Sigmoid colon (tissue), 7 donors: Measurements from ENCODE around the gene CYP46A1. TPM values are rescaled to one million over a fixed set of nuclear protein-coding genes. Genes with fewer than 3 reads are reported as not detected.
A peak's percentile ranks its signal among the peaks of the same experiment; 100 is the strongest.

Experiments used
- DNase-seq: peaks from one replicate; pipeline ENCODE4 v3.0.0-alpha.2; 2019
- H3K27ac ChIP-seq, 4 donors: fragments of 200-600 bp; sonication (generic); one replicate each; pipeline ENCODE4 v1.5.1; 2016 to 2019; ENCODE audit warnings: mild to moderate bottlenecking in 1 of 4
- H3K27me3 ChIP-seq, 3 donors: fragments of 200-600 bp; sonication (generic); one replicate each; pipeline ENCODE4 v1.5.1; 2019; ENCODE audit warnings: mild to moderate bottlenecking in 1 of 3
- H3K36me3 ChIP-seq, 4 donors: fragments of 200-600 bp; sonication (generic); one replicate each; pipeline ENCODE4 v1.5.1; 2016 to 2019
- H3K4me1 ChIP-seq, 4 donors: fragments of 200-600 bp; sonication (generic); one replicate each; pipeline ENCODE4 v1.5.1; 2017 to 2019
- H3K4me3 ChIP-seq, 4 donors: fragments of 200-600 bp; sonication (generic); one replicate each; pipeline ENCODE4 v1.5.1; 2017 to 2019; ENCODE audit warnings: mild to moderate bottlenecking in 2 of 4, moderate library complexity in 1 of 4
- H3K9me3 ChIP-seq, 4 donors: fragments of 200-600 bp in 3 of 4; sonication (generic) in 3 of 4; one replicate each; pipeline versions ENCODE4 v1.5.1 to v1.6.1; 2013 to 2019
- EP300 ChIP-seq, 4 donors: sonication (generic); formaldehyde crosslinking; IDR thresholded peaks; one replicate each; pipeline ENCODE4 v1.6.1; 2017; ENCODE audit warnings: antibody characterized with exemption in 4 of 4
- POLR2A ChIP-seq, 2 donors: fragments of 450-650 bp; IDR thresholded peaks; one replicate each; pipeline ENCODE4 v1.6.1; 2016; ENCODE audit warnings: antibody characterized with exemption in 2 of 2, mild to moderate bottlenecking in 2 of 2, moderate library complexity in 2 of 2
- POLR2AphosphoS5 ChIP-seq, 4 donors: sonication (generic); formaldehyde crosslinking; IDR thresholded peaks; one replicate each; pipeline ENCODE4 v1.6.1; 2017; ENCODE audit warnings: antibody characterized with exemption in 4 of 4
- WGBS, 2 donors: extraction: QIAGEN DNeasy Blood & Tissue Kit; methylation state at CpG; one replicate each; pipeline ENCODE4 v1.1.7; 2013; 5-methylcytosine and 5-hydroxymethylcytosine counted together
- intact Hi-C: fragments of 100-400 bp; cut with DNase I; formaldehyde crosslinking; loops from one replicate; pipeline ENCODE4 v1.15.1; 2023
- polyA plus RNA-seq, 3 donors: library from polyadenylated mRNA; stranded (reverse); fragments of 200-250 nt; gene quantifications; one replicate each; pipeline ENCODE4 v1.2.3, GENCODE V29; 2013
- total RNA-seq, 4 donors: library from RNA; depleted of rRNA; stranded (reverse); fragments of >200 nt; gene quantifications; one replicate each; pipeline ENCODE4 v1.1.0, GENCODE V29; 2016
- TF ChIP-seq, protein P1 (sequence below), 4 experiments: fragments of 450-650 bp in 3 of 4; fragments of 200-600 bp in 1 of 4; IDR thresholded peaks; one replicate each; pipeline ENCODE4 v1.5.1; 2016 to 2019; ENCODE audit warnings: antibody characterized with exemption in 4 of 4, mild to moderate bottlenecking in 3 of 4, moderate library complexity in 2 of 4
- donor health status: healthy with polysubstance abuse.
- donor health status: Bipolar disorder and iron deficiency.
- donor health status: healthy.

The CYP46A1 gene
- total and polyA plus RNA-seq, 7 donors, result under 0.01 to 2.0 (median 0.84) TPM; not detected in 1

DNA sequence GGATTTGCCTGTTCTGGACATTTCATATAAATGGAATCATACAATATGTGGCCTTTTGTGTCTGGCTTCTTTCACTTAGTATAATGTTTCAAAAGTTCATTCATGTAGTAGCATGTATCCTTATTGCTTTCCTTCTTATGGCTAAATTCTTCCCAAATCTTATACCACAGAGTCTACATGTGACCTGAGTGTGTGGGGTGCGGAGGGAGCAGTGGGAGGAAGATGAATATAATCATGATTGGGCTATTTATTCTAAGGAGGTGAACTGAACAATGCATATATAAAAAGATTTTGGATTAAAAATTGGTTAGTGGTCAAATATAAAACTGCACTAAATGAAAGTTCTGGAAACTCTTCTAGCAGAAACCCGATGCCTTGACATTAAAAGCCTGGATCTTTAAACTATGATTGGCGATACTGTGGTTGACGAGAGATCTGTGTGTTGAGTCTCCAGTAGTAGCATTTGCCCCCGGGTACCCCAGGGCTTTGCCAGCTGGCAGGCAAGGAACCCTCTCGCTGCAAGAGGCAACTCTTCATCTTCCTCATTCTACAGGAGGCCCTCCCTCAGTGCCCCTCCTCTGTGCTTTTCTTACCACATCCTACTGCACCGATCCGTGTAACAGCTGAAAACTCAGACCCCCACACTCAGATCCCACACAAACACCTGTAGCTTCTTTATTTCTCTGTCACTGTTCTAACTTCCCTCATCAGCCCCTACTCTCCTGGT is 2.6 kb downstream of the CYP46A1 start:
- whole genome bisulfite sequencing, 2 donors, result 63 to 85% methylated on average over 8 of the region's 8 CpGs

DNA sequence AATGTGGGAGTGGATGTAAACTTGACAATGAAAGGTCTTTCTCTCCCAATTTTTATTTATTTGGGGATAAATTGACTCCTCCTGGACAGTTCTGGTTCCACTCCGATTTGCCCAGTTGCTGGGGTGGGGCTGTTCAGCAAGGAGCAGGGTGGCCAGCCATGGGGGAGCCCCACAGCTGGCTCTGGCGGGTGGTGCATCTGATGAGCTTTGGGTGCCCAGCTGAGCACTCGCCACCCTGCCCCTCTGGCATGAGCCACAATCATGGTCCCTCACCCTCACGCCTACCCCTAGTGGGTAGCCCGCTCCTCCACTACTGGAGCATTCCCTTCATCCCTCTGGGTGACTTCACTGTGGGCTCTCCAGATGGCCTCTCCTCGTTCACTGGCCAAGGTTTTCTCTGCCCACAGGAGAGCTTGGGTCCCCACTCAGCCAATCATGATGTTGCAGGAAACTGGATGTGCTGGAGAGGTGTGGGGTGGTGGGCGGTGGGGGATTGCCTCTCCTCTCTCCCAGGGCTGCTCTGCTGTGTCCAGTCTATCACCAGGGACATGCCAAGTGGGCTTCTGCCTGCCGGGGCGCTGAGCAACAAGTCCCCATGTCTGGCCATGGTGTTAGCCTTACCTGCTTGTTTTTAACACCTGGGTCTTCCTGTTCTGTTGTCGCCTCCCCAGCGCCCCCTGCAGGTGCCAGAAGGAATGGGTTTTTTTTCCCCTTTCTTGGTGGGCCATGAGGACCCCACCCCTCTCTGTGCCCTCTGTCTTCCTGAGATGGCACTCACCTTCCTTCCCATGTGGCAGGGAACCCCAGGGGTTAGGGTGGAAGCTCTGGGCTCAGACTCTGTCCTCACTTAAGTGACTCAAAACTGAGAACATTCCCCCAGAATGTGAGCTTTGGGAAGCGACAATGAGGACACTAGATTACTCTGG is 3.4 kb downstream of the CYP46A1 start:
- WGBS, 2 donors, result 53 to 60% methylated on average over 12 of the region's 12 CpGs
- DNase-seq, result peak; percentile 57
- Histone ChIP-seq H3K9me3 (no peaks in the 10 kb centered on the region), H3K27me3 (no peaks in the 10 kb centered on the region), H3K4me1 (peaks cover 0 to 16% (median 14%) of the 10 kb centered on the region in 4 donors), H3K4me3 (no peak overlapping the region), H3K36me3 (no peaks in the 10 kb centered on the region), H3K27ac (no peak overlapping the region)
- TF ChIP-seq, protein P1, sequence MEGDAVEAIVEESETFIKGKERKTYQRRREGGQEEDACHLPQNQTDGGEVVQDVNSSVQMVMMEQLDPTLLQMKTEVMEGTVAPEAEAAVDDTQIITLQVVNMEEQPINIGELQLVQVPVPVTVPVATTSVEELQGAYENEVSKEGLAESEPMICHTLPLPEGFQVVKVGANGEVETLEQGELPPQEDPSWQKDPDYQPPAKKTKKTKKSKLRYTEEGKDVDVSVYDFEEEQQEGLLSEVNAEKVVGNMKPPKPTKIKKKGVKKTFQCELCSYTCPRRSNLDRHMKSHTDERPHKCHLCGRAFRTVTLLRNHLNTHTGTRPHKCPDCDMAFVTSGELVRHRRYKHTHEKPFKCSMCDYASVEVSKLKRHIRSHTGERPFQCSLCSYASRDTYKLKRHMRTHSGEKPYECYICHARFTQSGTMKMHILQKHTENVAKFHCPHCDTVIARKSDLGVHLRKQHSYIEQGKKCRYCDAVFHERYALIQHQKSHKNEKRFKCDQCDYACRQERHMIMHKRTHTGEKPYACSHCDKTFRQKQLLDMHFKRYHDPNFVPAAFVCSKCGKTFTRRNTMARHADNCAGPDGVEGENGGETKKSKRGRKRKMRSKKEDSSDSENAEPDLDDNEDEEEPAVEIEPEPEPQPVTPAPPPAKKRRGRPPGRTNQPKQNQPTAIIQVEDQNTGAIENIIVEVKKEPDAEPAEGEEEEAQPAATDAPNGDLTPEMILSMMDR (IDR thresholded peaks at IDR 0.05), result peak in 2 of 4 experiments; percentile 22 to 55
- no peak for TF ChIP-seq EP300 (IDR thresholded peaks at IDR 0.05)
- TF ChIP-seq POLR2AphosphoS5 (IDR thresholded peaks at IDR 0.05), result no peak
- TF ChIP-seq POLR2A (IDR thresholded peaks at IDR 0.05), result no peak
- intact Hi-C loops, result no loop called here

More for the DNA sequence above, 2.6 kb downstream of the CYP46A1 start:
- Histone ChIP-seq H3K27me3 (peaks cover 0 to 2% (median 0%) of the 10 kb centered on the region in 3 donors), H3K36me3 (no peaks in the 10 kb centered on the region), H3K9me3 (no peaks in the 10 kb centered on the region), H3K4me3 (no peak overlapping the region), H3K4me1 (peaks cover 0 to 17% (median 14%) of the 10 kb centered on the region in 4 donors), H3K27ac (no peak overlapping the region)
- DNase-seq, result peak; percentile 56
- intact Hi-C loops, result no loop called here
- TF ChIP-seq POLR2AphosphoS5 (IDR thresholded peaks at IDR 0.05) (no peak), POLR2A (IDR thresholded peaks at IDR 0.05) (no peak), EP300 (IDR thresholded peaks at IDR 0.05) (no peak)
- TF ChIP-seq, protein P1 (IDR thresholded peaks at IDR 0.05), result no peak

DNA sequence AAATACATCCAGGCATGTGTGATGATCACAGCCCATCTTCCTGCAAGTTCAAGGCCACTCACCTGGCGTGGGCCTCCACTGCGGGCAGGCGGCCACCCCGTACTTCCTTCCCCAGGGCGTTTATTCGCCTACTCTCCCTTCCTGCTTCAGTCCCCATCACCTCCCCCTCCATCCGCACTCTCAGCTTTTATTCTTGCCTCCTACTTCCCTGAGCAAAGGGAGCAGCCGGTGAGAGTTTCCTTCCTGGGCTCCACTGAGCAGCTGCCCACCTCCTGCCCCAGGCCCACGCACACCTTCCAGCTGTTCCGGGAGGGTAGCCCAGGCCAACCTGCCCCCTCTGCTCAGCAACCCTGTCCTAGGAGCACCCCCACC is 4.1 kb downstream of the CYP46A1 start:
- DNase-seq, result peak; percentile 47

DNA sequence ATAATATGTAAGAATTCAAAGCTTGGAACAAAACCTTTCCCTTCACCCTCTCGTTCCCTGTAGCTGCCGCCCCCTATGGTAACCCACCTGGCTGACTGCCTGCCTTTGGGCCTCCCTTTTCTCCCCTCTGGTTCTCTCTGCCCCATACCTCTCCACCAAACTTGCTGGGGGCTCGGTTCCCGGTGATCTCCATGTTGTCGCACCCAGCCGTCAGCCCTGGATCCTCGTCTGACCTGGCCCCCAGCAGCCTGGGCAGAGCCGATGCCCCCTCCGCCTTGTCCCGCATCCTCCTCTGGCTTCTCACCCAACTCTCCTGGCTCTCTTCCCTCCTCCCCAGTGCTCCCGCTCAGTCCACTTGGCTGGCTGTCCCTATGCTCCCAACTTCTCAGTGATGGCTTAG is 4.5 kb downstream of the CYP46A1 start:
- 84 to 85% methylated on average over 11 of the region's 11 CpGs for WGBS, 2 donors
- Histone ChIP-seq H3K4me1 (peaks cover 0 to 6% (median 5%) of the 10 kb centered on the region in 4 donors), H3K4me3 (no peak overlapping the region), H3K36me3 (no peaks in the 10 kb centered on the region), H3K27ac (no peak overlapping the region), H3K27me3 (no peaks in the 10 kb centered on the region), H3K9me3 (no peaks in the 10 kb centered on the region)
- no peak for TF ChIP-seq POLR2A (IDR thresholded peaks at IDR 0.05)
- TF ChIP-seq, protein P1 (IDR thresholded peaks at IDR 0.05), result no peak
- TF ChIP-seq EP300 (IDR thresholded peaks at IDR 0.05), result no peak
- no peak for TF ChIP-seq POLR2AphosphoS5 (IDR thresholded peaks at IDR 0.05)
- intact Hi-C loops, result no loop called here
- peak; percentile 52 for DNase-seq

More for the DNA sequence above, 4.1 kb downstream of the CYP46A1 start:
- 40 to 67% methylated on average over 10 of the region's 10 CpGs for WGBS, 2 donors
- H3K27ac ChIP-seq, result no peak overlapping the region
- H3K4me1 ChIP-seq, result peaks cover 0 to 10% (median 9%) of the 10 kb centered on the region in 4 donors
- intact Hi-C loops, result no loop called here
- TF ChIP-seq POLR2A (IDR thresholded peaks at IDR 0.05) (no peak), EP300 (IDR thresholded peaks at IDR 0.05) (no peak), POLR2AphosphoS5 (IDR thresholded peaks at IDR 0.05) (no peak)
- TF ChIP-seq, protein P1 (IDR thresholded peaks at IDR 0.05), result no peak
- H3K4me3 ChIP-seq, result no peak overlapping the region
- no peaks in the 10 kb centered on the region for H3K9me3 ChIP-seq
- H3K27me3 ChIP-seq, result no peaks in the 10 kb centered on the region
- H3K36me3 ChIP-seq, result no peaks in the 10 kb centered on the region
